ENCODE measurements around the gene PRKN.

GRCh38 chr6:162580619-162581018 lies 146.9 kb downstream of the PRKN start:
- no peak for TF ChIP-seq CTCF (conservative IDR thresholded peaks at IDR 0.05; ENCODE audit: low read depth, low read length)
- TF ChIP-seq EZH2 (IDR thresholded peaks at IDR 0.05; ENCODE audit: borderline replicate concordance, low read depth, low read length, poor library complexity, severe bottlenecking), result no peak

Measured in A673 (cell line).